ENCODE measurements around the gene KCNT1.

DNA sequence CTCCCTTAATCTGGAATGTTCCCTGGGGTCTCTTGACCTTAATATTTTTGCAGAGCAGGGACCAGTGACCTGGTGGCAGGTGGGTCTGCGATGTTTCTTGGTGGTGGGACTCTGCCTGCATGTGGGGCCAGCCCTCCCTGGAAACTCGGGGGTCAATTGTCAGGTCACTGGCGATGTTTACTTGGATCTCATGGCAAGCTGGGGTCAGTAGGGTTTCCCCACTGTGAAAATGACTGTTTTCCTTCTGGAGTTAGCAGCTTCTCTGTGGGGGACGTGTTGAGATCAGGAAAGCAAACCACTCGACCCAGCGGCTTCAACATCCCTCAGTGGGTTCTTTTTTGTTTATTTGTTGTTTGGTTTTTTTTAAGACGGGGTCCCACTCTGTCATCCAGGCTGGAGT is 73.9 kb downstream of the KCNT1 start:
- TF ChIP-seq POLR2AphosphoS5 (IDR thresholded peaks at IDR 0.05; ENCODE audit: low read depth, low read length) (no peak), SIN3A (IDR thresholded peaks at IDR 0.05; ENCODE audit: borderline replicate concordance, insufficient read depth, low read length) (no peak), TAF1 (IDR thresholded peaks at IDR 0.05; ENCODE audit: borderline replicate concordance, insufficient read depth, low read length) (no peak), REST (IDR thresholded peaks at IDR 0.05; ENCODE audit: insufficient read depth in 1 of 2, low read depth in 2 of 2, low read length in 2 of 2) (no peak), FOXP2 (optimal IDR thresholded peaks at IDR 0.05; ENCODE audit: borderline replicate concordance, extremely low read depth, extremely low read length, insufficient read depth) (no peak)

Measured in PFSK-1 (cell line).